GM21423 (cell line): ENCODE results near the gene ITPR1.

ENCODE experiments used
- ATAC-seq: cut with Tn5 transposase; IDR thresholded peaks from one replicate; pipeline ENCODE4 v1.9.1; 2021; ENCODE audit warnings: mild to moderate bottlenecking, moderate library complexity; ENCODE audit not compliant: unreplicated experiment

ITPR1 gene

DNA sequence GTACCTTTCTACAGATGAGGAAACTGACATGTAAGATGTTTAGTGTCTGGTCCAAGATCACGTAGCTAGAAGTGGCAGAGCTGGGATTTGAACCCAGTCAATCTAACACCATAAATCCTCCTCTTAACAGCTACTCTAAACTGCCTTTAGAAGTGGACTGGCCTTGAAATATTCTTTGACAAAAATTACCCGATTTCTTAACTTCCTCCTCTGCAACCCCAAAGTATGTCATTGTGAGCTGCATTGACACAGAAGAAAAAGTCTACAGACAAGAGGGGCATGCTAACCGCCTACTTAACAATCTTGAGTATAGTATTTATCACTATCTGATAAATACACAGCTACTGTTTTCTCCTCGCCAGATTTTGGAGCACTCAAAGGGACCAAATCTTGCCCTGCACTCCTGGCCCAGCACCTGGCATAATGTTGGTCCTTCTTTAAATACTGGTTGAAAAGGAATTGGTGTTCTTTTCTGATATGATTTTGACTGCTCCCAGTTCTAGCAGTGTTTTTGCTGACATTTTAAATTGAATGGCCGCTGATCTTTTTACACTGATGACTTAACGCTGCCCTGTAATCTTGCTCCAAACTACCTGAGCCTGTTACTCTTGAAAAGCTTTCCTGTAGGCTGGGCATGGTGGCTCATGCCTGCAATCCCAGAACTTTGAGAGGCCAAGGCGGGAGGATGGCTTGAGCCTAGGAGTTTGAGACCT is 36.9 kb downstream of the ITPR1 start:
- no peak for ATAC-seq

- no peak for ATAC-seq
Measured at GRCh38 chr3:4531478-4532025, 38.4 kb downstream of the ITPR1 start.

- ATAC-seq, result no peak
Measured at GRCh38 chr3:4532535-4533112, 39.5 kb downstream of the ITPR1 start.

DNA sequence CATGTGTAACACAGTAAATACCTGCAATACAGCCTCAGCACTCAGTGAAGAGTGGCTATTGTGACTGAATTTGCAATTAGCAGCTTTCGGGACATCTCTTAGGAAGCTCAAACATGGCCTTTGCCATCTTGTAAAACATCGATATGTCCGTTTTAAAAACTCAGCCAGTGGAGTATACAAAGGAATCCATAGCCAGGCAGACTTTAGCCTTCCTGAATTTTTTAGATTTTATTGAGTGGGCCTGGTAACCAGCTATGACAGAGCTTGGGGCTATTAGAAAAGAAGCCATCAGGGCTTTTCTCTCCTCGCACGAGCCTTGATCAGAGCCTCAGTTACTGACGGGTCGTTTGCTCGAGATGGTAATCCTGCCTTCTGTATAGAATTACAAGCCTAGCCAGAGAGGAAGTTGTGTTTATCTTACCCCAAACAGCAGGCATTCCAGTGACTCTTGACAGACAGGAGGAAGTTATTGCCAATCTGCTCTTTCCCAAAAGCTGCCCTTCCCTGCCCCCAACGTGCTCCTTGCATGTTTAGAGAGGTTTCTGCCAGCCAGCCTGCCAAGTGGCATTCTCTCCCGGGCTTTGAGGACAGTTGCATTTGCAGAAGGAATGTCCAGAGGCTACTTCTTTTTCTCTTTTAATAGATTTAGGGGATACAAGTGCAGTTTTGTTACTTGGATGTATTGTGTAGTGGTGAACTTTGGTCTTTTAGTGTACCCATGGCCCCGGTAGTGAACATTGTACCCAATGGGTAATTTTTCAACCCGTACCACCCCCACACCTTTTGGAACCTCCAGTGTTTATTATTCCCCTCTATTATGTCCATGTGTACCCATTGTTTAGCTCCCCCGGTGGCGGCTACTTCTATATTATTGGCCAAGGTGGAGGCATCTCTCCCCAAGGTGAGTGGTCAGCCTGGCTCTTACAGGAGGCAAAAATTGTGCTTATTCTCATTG is 40.6 kb downstream of the ITPR1 start:
- no peak for ATAC-seq

DNA sequence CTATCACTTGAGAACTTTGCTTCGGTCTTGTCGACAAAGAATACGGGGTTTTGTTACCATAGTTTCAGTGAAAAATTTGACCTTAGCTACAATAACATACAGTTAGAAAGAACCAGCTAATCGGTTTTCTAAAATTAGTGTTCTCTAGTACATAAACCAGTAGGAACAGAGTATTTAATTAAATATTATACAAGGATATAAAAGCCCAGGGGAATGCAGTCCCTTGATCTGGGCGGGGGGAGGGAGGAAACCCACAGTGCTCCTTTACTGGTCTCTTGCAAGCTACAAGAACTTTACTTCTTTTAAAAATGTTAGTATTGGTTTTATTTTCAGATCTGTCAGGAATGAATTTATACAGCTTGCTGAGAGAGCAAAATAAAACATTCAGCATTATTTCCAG is 41.8 kb downstream of the ITPR1 start:
- ATAC-seq, result no peak

- no peak for ATAC-seq
Measured at GRCh38 chr3:4536260-4536659, 43.1 kb downstream of the ITPR1 start.

DNA sequence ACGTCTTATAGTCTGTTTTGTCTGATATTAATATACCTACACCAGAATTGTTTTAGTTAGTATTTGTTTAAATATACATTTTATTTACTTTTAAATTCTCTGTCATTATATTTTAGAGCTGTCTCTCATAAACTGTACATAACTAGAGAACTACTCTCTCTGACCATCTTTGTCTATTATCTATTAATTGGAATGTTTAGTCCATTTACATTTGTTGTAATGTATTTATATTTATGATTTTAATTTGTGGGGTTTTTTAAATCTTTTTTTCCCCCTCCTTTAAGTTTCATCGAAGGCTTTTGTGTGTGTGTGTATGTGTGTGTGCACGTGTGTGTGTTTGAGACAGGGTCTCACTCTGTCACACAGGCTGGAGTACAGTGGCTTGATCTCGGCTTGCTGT is 47.1 kb downstream of the ITPR1 start:
- ATAC-seq, result no peak

GRCh38 chr3:4543110-4543509 is 50.0 kb downstream of the ITPR1 start:
- ATAC-seq, result no peak

DNA sequence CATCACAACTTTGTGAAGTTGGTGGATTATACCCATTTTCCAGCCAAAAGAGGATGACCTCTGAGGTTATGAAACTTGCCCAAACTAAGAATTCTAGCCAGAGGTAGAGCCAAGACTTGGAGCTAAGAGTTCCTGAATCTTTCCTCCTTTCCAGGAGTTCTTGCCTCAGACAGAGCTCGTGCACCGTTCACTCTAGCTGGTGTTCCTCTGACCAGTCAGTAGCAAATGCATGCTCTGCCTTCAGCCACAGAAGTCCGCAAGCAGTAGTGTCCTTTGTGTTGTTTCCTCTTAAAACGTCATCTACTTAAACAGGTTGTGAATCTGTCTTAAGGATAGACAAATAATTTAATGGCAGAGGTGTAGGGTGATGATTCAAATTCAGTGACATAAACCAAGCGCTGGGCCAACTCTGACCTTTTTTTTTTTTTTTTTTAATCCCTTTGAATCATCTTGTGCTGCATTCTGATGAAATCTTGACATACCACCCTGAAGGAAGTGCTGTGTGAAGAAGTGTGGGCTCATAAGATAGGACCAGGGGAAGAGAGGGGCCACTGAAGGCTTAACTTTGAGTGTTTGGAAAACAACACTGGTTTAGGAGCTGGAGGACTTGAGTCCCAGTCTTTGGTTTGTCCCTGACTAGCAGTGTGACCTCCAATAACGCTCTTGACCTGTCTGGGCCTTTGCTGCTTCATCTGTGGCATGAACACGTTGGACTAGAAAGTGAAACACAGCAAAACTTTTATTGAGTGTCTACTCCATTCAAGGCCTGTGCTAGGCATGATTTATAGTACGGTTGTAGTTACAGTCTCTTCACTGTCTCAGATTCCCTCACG is 53.4 kb downstream of the ITPR1 start:
- no peak for ATAC-seq

- no peak for ATAC-seq
Measured at GRCh38 chr3:4547799-4548198, 54.7 kb downstream of the ITPR1 start.

DNA sequence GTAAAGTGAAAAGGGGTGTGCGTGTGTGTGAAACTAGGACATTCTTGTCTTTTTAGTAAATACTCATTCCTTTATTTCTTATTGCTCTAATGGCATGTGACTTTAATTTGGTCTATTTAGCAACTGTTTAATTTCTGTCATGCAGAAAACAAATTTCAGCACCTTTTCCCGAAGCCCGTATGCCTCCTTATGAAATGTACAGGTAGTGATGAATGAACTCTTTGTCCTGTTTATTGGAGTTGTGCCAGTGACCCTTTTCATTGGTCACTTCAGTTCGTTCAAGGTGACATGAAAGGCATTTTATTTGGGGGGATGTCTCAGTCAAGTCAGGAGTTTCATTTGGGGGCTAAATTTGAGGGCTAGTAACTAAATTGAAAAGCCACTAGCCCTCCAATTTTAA is 55.2 kb downstream of the ITPR1 start:
- ATAC-seq, result no peak

- ATAC-seq, result no peak
Measured at GRCh38 chr3:4548780-4549179, 55.6 kb downstream of the ITPR1 start.

GRCh38 chr3:4549896-4550295 is 56.7 kb downstream of the ITPR1 start:
- ATAC-seq, result no peak

DNA sequence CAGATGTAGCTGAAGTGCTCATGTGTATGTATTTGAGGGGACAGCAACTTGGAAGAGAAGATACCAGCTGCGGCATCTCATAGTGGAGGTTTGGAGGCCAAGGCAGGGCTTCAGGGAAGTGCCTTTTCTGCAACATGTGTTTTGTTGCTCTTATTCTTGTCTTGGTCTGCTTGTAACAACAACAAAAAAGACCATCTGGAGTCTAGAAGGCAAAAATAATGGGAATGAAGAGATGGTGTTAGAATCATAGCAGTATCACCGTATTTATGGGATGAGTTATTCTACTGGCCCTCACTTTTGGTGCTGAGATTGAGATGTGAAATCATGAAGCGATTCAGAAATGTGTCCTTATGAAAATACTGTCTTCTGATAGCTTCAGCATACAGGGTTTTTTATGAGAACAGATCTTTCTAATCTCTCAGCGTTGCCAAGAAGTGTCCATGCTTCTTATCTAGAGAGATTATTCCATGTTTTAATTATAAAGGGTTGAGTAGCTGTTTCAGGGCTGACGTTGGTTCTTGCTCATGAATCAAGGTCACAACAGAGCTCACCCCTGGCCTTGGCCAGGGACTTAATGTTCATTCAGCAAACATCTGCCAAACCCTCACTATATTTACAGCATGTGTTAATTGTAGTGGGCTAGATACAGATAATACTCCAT is 58.0 kb downstream of the ITPR1 start:
- no peak for ATAC-seq

GRCh38 chr3:4551794-4552442 is 58.8 kb downstream of the ITPR1 start:
- no peak for ATAC-seq

DNA sequence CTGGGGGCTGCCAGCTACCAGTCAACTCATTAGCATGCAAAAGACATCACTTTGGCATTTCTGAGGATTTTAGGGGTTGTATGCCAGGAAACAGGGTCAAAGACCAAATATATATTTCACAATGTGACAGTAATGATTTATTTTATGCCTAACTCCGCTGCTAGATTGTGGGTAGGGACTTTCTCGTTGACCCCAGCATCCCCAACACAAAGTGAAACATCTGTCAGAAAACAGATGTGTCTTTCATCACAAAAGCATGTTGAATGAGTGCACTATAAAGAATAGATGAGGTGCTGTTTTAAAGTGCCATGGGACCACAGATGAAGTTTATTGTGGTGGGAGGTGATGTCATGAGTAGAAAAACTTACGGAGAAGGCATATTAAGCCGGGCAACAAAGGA is 59.7 kb downstream of the ITPR1 start:
- ATAC-seq, result no peak

DNA sequence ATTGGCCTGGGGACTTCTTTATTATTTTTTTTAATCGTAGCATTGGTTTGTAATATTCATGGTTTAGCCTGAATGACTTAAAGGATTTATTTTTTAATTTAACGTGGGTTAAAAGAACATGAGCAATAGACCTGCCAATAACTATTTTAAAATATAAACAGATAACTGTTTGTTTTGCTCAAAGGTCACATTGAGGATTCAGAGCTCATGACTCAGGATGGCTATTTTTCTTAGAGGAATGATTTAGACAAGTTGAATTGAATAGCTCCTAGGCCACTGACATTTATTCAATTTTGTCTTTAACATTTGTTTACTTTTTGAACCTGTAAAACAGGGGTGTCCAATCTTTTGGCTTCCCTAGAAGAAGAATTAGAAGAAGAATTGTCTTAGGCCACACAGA is 68.5 kb downstream of the ITPR1 start:
- no peak for ATAC-seq

GRCh38 chr3:4562595-4562994 is 69.4 kb downstream of the ITPR1 start:
- no peak for ATAC-seq

DNA sequence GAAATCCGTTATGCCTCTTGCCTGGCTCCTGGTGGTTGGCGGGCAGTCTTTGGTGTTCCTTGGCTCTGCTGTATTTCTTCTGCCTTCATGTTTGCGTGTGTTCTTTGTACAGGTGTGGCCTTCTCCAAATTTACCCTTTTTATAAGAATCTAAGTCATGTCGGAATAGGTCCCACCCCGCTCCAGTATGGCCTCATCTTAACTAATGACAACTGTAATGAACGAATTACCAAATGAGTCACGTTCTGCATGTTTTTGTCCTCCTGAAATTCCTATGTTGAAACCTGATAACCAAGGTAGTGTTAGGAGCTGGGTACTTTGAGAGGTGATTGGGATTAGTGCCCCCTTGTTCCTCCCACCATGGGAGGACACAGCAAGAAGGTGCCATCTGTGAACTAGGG is 71.1 kb downstream of the ITPR1 start:
- ATAC-seq, result no peak
